Liver (tissue), 3 donors: ENCODE data around the gene SP140.

ENCODE experiments used
- CTCF ChIP-seq: fragments of 150-350 bp; IDR thresholded peaks from 2 replicates; pipeline ENCODE4 v1.5.1; 2017; ENCODE audit warnings: improper control_type of control experiment, low read depth, low read length; ENCODE audit not compliant: missing input control
- EGR1 ChIP-seq, 2 donors: IDR thresholded peaks; 2 replicates each; pipeline ENCODE4 v1.6.1; 2016 to 2018; ENCODE audit warnings: antibody characterized with exemption in 2 of 2, low read depth in 2 of 2
- FOXA1 ChIP-seq: IDR thresholded peaks from 2 replicates; pipeline ENCODE4 v1.6.1; 2016; ENCODE audit warnings: antibody characterized with exemption
- MAX ChIP-seq: IDR thresholded peaks from 2 replicates; pipeline ENCODE4 v1.6.1; 2016; ENCODE audit warnings: antibody characterized with exemption
- NR2F2 ChIP-seq: IDR thresholded peaks from 2 replicates; pipeline ENCODE4 v1.6.1; 2016; ENCODE audit warnings: antibody characterized with exemption
- RAD21 ChIP-seq, 2 donors: IDR thresholded peaks; 2 replicates each; pipeline ENCODE4 v1.6.1; 2016; ENCODE audit warnings: antibody characterized with exemption in 2 of 2, mild to moderate bottlenecking in 2 of 2
- SP1 ChIP-seq: IDR thresholded peaks from 2 replicates; pipeline ENCODE4 v1.6.1; 2018; ENCODE audit warnings: antibody characterized with exemption, mild to moderate bottlenecking
- TAF1 ChIP-seq: conservative IDR thresholded peaks from 2 replicates; pipeline ENCODE4 v1.6.1; 2016; ENCODE audit warnings: antibody characterized with exemption, mild to moderate bottlenecking
- TF ChIP-seq, protein P1 (sequence below): IDR thresholded peaks from 2 replicates; pipeline ENCODE4 v1.6.1; 2016; ENCODE audit warnings: antibody characterized with exemption
- donor health status: healthy.
- donor health status: healthy.

DNA sequence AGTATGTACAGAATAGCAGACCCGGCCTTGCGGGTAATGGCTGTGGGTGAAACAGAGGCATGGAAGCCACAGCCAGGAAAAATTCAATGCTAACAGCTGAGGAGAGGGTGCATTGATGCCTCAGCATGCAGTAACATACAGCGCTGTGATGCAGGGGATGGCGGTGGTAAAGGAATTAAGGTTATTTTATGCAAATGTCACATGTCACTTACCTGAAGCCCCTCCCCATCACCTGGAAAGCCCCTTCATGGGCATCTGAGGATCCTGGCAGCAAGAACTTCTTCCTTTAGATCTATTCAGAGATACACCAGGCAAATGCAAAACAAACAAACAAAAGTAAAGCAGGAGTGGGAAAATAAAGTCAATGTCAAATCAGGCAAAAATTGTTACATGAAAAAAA, 4.0 kb upstream of the SP140 start:
- TF ChIP-seq MAX (no peak), CTCF (no peak), RAD21 (IDR thresholded peaks at IDR 0.05) (no peak), SP1 (no peak), NR2F2 (no peak), TAF1 (no peak), FOXA1 (no peak), EGR1 (IDR thresholded peaks at IDR 0.05; ENCODE audit: low read depth in 2 of 2) (no peak)
- TF ChIP-seq, protein P1, sequence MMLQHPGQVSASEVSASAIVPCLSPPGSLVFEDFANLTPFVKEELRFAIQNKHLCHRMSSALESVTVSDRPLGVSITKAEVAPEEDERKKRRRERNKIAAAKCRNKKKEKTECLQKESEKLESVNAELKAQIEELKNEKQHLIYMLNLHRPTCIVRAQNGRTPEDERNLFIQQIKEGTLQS: no peak
